T-helper 9 cell (primary cell): ENCODE data around the gene SALL4.

Experiments used
- DNase-seq: peaks from one replicate; pipeline ENCODE4 v3.0.0-alpha.2; 2020

Gene SALL4

GRCh38 chr20:51734876-51735720, 67.2 kb downstream of the SALL4 start:
- no peak for DNase-seq

DNA sequence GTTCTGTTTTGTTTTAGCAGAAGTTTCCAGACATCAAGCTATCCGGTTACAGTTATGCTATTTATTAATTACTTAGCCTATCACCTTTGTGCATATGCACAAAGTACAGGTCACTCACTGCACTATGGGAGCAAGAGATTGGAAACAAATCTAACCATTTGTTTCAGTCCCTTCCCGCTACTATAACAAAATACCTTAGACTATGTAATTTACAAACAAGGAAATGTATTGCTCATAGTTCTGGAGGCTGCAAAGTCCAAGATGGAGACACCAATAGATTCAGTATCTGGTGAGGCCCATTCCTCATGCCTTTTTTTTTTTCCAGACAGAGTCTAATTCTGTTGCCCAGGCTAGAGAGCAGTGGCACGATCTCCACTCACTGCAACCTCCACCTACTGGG, 69.3 kb downstream of the SALL4 start:
- no peak for DNase-seq
